MM.1S (cell line): ENCODE results near the gene TFPI2.

Experiments used
- DNase-seq: peaks from one replicate; pipeline ENCODE4 v3.0.0-alpha.2; 2015
- H2AFZ ChIP-seq: fragments of 300-600 bp; sonication (generic); 2 replicates; pipeline ENCODE4 v1.6.0; 2016; ENCODE audit warnings: antibody characterized with exemption, low read length
- H3F3A ChIP-seq: fragments of 300-600 bp; sonication (generic); 2 replicates; pipeline ENCODE4 v1.6.1; 2016; ENCODE audit warnings: mild to moderate bottlenecking, antibody characterized with exemption, low read length, moderate library complexity, mixed read lengths; ENCODE audit not compliant: insufficient read depth
- H3K27ac ChIP-seq: fragments of 300-600 bp; sonication (generic); 2 replicates; pipeline ENCODE4 v1.5.1; 2016; ENCODE audit warnings: mild to moderate bottlenecking, low read length
- H3K27me3 ChIP-seq: fragments of 300-600 bp; sonication (generic); replicated peaks from 2 replicates; pipeline ENCODE4 v1.6.0; 2016; ENCODE audit warnings: low read length; ENCODE audit not compliant: insufficient read depth
- H3K36me3 ChIP-seq: fragments of 300-600 bp; sonication (generic); replicated peaks from 2 replicates; pipeline ENCODE4 v1.6.1; 2016; ENCODE audit warnings: mild to moderate bottlenecking, low read length, mixed read lengths; ENCODE audit not compliant: insufficient read depth
- H3K4me1 ChIP-seq: fragments of 300-600 bp; sonication (generic); 2 replicates; pipeline ENCODE4 v1.6.1; 2016; ENCODE audit warnings: low read length, mixed read lengths
- H3K4me2 ChIP-seq: fragments of 300-600 bp; sonication (generic); 2 replicates; pipeline ENCODE4 v1.6.0; 2016; ENCODE audit warnings: low read depth, low read length
- H3K4me3 ChIP-seq: fragments of 300-600 bp; sonication (generic); 2 replicates; pipeline ENCODE4 v1.5.1; 2016; ENCODE audit warnings: low read length, mixed read lengths
- H3K79me2 ChIP-seq: fragments of 300-600 bp; sonication (generic); 2 replicates; pipeline ENCODE4 v1.6.1; 2016; ENCODE audit warnings: mixed run types, low read length, mixed read lengths
- H3K9ac ChIP-seq: fragments of 300-600 bp; sonication (generic); 2 replicates; pipeline ENCODE4 v1.6.1; 2016; ENCODE audit warnings: low read length, mixed read lengths
- H3K9me2 ChIP-seq: fragments of 300-600 bp; sonication (generic); replicated peaks from 2 replicates; pipeline ENCODE4 v1.6.1; 2016; ENCODE audit warnings: mild to moderate bottlenecking, low read length, mixed read lengths; ENCODE audit not compliant: insufficient read depth
- H3K9me3 ChIP-seq: fragments of 300-600 bp; sonication (generic); replicated peaks from 2 replicates; pipeline ENCODE4 v1.6.1; 2016; ENCODE audit warnings: mild to moderate bottlenecking, low read length, mixed read lengths; ENCODE audit not compliant: insufficient read depth
- H4K20me1 ChIP-seq: fragments of 300-600 bp; sonication (generic); 2 replicates; pipeline ENCODE4 v1.6.1; 2016; ENCODE audit warnings: mild to moderate bottlenecking, low read length, moderate library complexity, mixed read lengths; ENCODE audit not compliant: insufficient read depth
- EZH2 ChIP-seq: fragments of 300-600 bp; sonication (generic); optimal IDR thresholded peaks from 2 replicates; pipeline ENCODE3; 2017; ENCODE audit warnings: low read depth, mild to moderate bottlenecking, antibody characterized with exemption, low read length, mixed read lengths
- EZH2phosphoT487 ChIP-seq: fragments of 300-600 bp; sonication (generic); IDR thresholded peaks from 2 replicates; pipeline ENCODE4 v1.6.1; 2018; ENCODE audit warnings: antibody characterized with exemption, low read length
- TF ChIP-seq, protein P1 (sequence below): fragments of 300-600 bp; sonication (generic); IDR thresholded peaks from 2 replicates; pipeline ENCODE4 v1.5.1; 2016; ENCODE audit warnings: antibody characterized with exemption, low read length, mixed read lengths

TFPI2 gene

DNA sequence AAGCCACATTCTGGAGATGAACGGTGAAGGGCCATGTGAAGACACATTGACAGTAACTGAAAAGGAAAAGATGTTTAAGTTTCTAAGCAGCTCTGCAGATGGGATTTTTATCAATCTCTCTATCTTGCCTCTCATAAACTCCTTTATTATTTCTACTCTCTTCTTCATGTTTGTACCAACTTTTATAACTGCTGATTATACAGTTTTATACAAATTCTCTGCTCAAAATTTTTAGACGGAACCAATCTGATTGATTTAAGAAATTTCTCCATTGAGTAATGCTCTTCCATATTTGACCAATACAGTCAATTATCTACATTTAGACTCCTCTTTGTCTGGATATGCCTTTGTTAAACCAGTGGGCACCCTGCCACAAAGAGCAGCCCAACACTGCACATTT is 31.7 kb downstream of the TFPI2 start:
- H3F3A ChIP-seq = no peaks in the 10 kb centered on the region
- no peaks in the 10 kb centered on the region for H3K9me2 ChIP-seq
- H3K36me3 ChIP-seq = no peaks in the 10 kb centered on the region
- no peak for TF ChIP-seq EZH2phosphoT487
- no peak for TF ChIP-seq EZH2
- TF ChIP-seq, protein P1, sequence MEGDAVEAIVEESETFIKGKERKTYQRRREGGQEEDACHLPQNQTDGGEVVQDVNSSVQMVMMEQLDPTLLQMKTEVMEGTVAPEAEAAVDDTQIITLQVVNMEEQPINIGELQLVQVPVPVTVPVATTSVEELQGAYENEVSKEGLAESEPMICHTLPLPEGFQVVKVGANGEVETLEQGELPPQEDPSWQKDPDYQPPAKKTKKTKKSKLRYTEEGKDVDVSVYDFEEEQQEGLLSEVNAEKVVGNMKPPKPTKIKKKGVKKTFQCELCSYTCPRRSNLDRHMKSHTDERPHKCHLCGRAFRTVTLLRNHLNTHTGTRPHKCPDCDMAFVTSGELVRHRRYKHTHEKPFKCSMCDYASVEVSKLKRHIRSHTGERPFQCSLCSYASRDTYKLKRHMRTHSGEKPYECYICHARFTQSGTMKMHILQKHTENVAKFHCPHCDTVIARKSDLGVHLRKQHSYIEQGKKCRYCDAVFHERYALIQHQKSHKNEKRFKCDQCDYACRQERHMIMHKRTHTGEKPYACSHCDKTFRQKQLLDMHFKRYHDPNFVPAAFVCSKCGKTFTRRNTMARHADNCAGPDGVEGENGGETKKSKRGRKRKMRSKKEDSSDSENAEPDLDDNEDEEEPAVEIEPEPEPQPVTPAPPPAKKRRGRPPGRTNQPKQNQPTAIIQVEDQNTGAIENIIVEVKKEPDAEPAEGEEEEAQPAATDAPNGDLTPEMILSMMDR = no peak
- H3K27ac ChIP-seq = no peak overlapping the region
- H3K9me3 ChIP-seq = no peaks in the 10 kb centered on the region
- H3K4me1 ChIP-seq = no peaks in the 10 kb centered on the region
- H4K20me1 ChIP-seq = no peaks in the 10 kb centered on the region
- no peak overlapping the region for H3K4me2 ChIP-seq
- H3K79me2 ChIP-seq = no peaks in the 10 kb centered on the region
- no peak for DNase-seq
- no peak overlapping the region for H3K4me3 ChIP-seq
- H2AFZ ChIP-seq = no peak overlapping the region
- H3K27me3 ChIP-seq = no peaks in the 10 kb centered on the region
- no peak overlapping the region for H3K9ac ChIP-seq

DNA sequence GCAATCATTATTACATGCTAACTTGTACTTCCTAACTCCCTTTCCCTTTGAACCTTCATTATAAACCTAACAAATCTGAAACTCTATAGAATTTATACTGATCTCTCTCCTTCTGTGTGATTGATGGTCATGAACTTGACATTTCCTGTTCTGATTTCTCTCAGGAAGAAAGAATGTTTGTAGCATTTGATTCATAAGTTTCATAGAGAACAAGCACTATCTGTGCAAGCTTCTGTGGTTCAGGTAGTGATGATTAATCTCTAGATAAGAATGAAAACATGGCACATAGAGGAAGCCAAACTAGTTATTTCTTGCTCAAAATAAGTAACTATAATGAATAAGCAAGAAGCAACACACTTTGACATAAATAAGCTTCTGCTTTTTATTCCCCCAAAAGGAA is 34.2 kb downstream of the TFPI2 start:
- Histone ChIP-seq H3K4me3 (no peak overlapping the region), H3K4me1 (no peaks in the 10 kb centered on the region), H3K4me2 (no peak overlapping the region), H3F3A (no peaks in the 10 kb centered on the region), H3K9me3 (no peaks in the 10 kb centered on the region), H3K36me3 (no peaks in the 10 kb centered on the region), H3K27me3 (no peaks in the 10 kb centered on the region), H3K9ac (no peak overlapping the region), H4K20me1 (no peaks in the 10 kb centered on the region), H3K9me2 (no peaks in the 10 kb centered on the region), H2AFZ (no peak overlapping the region), H3K27ac (no peak overlapping the region), H3K79me2 (no peaks in the 10 kb centered on the region)
- TF ChIP-seq EZH2 = no peak
- TF ChIP-seq EZH2phosphoT487 = no peak
- TF ChIP-seq, protein P1 = no peak
- DNase-seq = no peak

DNA sequence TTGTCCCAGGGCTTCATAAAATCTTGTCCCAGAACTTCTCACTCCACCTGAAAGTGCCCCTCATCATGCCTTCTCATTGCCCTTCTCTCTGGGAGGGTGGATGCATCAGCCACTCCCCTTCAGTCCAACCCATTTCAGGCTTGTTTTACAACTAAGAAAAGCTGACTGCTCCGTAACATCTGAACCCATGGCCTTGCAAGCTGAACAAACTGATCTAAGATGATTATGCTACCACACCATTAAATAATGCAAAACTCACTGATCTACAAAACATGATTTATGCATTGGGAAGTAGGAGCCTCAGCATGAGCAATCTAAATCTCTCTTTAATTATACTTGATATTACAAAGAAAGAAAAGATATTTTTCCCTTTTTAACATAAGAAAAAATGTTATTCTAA is 34.8 kb downstream of the TFPI2 start:
- Histone ChIP-seq H3K4me2 (no peak overlapping the region), H3K4me1 (no peaks in the 10 kb centered on the region), H3F3A (no peaks in the 10 kb centered on the region), H3K9ac (no peak overlapping the region), H3K27ac (no peak overlapping the region), H4K20me1 (no peaks in the 10 kb centered on the region), H3K9me3 (no peaks in the 10 kb centered on the region), H3K9me2 (no peaks in the 10 kb centered on the region), H2AFZ (no peak overlapping the region), H3K36me3 (no peaks in the 10 kb centered on the region), H3K79me2 (no peaks in the 10 kb centered on the region), H3K27me3 (no peaks in the 10 kb centered on the region), H3K4me3 (no peak overlapping the region)
- DNase-seq = no peak
- TF ChIP-seq EZH2phosphoT487 (no peak), EZH2 (no peak)
- TF ChIP-seq, protein P1 = no peak

DNA sequence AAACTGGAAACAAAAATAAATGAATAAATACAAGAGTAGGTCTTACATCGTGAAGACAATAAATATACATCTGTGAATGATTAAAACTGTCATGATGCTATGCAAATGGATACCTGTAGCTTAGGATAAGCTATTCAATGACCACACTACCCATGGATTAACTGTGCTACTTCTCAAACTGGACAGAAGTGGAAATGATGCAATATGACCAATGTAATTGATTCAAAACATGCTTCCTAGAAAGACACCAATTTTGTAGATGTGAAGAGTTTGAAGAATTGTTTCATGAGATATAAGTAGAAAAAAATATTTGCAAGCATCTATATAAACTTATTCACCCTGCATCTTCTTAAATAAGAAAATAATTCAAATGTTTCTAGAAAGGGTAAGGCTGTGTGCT is 36.1 kb downstream of the TFPI2 start:
- H3K9ac ChIP-seq = no peak overlapping the region
- no peaks in the 10 kb centered on the region for H3K36me3 ChIP-seq
- H3K9me3 ChIP-seq = no peaks in the 10 kb centered on the region
- H2AFZ ChIP-seq = no peak overlapping the region
- no peaks in the 10 kb centered on the region for H4K20me1 ChIP-seq
- H3K4me3 ChIP-seq = no peak overlapping the region
- no peaks in the 10 kb centered on the region for H3K4me1 ChIP-seq
- H3K79me2 ChIP-seq = no peaks in the 10 kb centered on the region
- H3K9me2 ChIP-seq = no peaks in the 10 kb centered on the region
- no peak for DNase-seq
- TF ChIP-seq EZH2phosphoT487 = no peak
- TF ChIP-seq, protein P1 = no peak
- TF ChIP-seq EZH2 = no peak
- no peaks in the 10 kb centered on the region for H3K27me3 ChIP-seq
- no peak overlapping the region for H3K4me2 ChIP-seq
- no peak overlapping the region for H3K27ac ChIP-seq
- no peaks in the 10 kb centered on the region for H3F3A ChIP-seq
